ENCODE results near the gene LITAF. TPM values are rescaled to one million over a fixed set of nuclear protein-coding genes. Genes with fewer than 3 reads are reported as not detected.

LITAF gene
- total RNA-seq, 1 donor from 2014 or later: 179 TPM

DNA sequence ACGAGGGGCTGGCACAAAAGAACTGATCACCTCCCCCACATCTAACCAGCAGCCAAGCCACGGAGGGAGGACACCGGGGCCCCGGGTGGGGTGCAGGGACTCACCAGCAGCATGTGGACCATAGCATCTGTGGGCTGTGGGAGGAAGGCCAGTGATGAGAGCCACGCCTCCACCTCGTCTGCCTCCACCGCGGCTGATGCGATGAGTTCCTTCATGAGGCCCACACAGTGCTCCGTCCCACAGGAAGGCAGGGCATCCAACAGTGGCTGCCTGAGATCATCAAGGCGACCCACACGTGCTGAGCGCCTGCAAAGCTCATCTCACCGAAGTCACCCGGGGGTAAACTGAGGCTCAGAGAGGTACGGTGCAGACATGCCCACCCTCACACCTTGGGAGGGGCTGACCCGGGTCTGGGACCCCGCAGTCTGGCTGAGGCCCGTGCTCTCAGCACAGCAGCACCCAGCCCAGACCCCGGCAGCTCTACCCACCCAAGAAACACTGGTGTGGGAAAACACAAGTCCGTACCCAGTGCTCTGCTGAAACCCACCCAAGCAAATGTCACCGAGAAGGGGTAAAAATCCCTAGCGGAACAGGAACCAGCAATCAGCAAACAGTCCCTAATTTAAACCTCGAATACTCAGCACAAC is 85.9 kb downstream of the LITAF start:
- peaks cover 23% of the 10 kb centered on the region for H3K4me1 Mint-ChIP-seq (ENCODE audit: unreplicated experiment)
- no peak for DNase-seq (ENCODE audit: extremely low spot score, unreplicated experiment)
- H3K27me3 Mint-ChIP-seq (ENCODE audit: unreplicated experiment): no peaks in the 10 kb centered on the region
- H3K27ac Mint-ChIP-seq (ENCODE audit: unreplicated experiment): no peak overlapping the region
- no peaks in the 10 kb centered on the region for H3K36me3 Mint-ChIP-seq (ENCODE audit: unreplicated experiment)
- TF ChIP-seq, protein P1, sequence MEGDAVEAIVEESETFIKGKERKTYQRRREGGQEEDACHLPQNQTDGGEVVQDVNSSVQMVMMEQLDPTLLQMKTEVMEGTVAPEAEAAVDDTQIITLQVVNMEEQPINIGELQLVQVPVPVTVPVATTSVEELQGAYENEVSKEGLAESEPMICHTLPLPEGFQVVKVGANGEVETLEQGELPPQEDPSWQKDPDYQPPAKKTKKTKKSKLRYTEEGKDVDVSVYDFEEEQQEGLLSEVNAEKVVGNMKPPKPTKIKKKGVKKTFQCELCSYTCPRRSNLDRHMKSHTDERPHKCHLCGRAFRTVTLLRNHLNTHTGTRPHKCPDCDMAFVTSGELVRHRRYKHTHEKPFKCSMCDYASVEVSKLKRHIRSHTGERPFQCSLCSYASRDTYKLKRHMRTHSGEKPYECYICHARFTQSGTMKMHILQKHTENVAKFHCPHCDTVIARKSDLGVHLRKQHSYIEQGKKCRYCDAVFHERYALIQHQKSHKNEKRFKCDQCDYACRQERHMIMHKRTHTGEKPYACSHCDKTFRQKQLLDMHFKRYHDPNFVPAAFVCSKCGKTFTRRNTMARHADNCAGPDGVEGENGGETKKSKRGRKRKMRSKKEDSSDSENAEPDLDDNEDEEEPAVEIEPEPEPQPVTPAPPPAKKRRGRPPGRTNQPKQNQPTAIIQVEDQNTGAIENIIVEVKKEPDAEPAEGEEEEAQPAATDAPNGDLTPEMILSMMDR (IDR thresholded peaks at IDR 0.05): no peak
- no peak overlapping the region for H3K4me3 Mint-ChIP-seq (ENCODE audit: unreplicated experiment)
- H3K9me3 Mint-ChIP-seq (ENCODE audit: unreplicated experiment): no peaks in the 10 kb centered on the region

DNA sequence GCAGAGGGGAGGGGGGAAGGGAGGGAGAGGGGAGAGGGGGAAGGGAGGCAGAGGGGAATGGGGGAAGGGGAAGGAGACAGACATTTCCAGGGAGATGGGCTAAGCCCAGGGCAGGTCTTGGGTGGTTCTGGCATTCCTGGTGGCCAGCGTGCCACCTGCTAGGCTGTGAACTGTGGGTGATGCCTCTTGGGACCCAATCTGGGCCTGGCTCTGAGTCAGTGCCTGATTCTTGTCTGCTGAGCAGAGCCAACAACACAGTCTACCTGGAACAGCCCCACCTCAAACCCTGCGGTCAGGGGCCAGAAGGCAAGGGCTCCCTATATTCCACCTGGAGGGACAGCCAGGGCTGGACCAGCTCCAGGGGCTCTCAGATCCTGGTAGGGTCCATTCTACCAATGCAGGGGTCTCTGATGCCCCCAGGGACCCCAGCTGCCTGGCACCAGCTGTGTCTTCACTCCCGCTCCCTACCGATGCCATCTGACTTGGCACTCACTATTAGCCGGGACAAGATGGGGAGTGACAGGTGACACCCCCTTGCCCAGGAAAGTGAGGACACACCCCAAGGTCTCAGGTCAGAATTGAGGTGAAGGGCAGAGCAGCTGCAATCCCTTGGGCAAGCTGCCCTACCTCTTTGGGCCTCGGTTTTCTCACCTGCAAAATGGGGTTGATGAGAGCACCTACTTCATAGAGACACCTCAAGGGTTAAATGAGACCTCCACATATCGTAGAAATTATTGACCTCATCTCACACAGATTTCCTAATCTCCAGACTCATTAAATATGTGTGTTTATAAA is 87.2 kb downstream of the LITAF start:
- no peak overlapping the region for H3K4me3 Mint-ChIP-seq (ENCODE audit: unreplicated experiment)

DNA sequence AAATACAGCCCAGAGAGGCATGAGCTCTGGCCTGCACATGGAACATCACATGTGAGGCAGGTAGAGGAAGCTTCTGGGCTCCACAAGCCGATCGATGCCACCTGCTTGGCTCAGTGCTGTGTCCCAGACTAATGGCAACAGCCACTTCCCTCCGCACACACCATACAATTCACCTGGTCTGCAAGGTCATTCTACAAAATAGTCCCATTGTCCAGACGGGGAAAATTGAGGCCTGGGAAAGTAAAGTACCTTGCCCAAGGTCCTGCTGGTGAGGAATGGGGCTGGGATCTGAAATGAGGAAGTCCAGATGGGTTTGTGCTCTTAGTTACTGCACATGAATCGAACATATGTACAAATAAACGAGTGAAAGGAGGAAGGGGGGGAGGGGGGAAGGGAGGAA is 88.0 kb downstream of the LITAF start:
- Mint-ChIP-seq H3K4me3 (ENCODE audit: unreplicated experiment) (no peak overlapping the region), H3K27me3 (ENCODE audit: unreplicated experiment) (no peaks in the 10 kb centered on the region), H3K27ac (ENCODE audit: unreplicated experiment) (no peak overlapping the region), H3K36me3 (ENCODE audit: unreplicated experiment) (no peaks in the 10 kb centered on the region), H3K9me3 (ENCODE audit: unreplicated experiment) (no peaks in the 10 kb centered on the region), H3K4me1 (ENCODE audit: unreplicated experiment) (peaks cover 33% of the 10 kb centered on the region)
- TF ChIP-seq, protein P1 (IDR thresholded peaks at IDR 0.05): no peak
- DNase-seq (ENCODE audit: extremely low spot score, unreplicated experiment): no peak

More for the DNA sequence above, 87.2 kb downstream of the LITAF start:
- Mint-ChIP-seq H3K27me3 (ENCODE audit: unreplicated experiment) (no peaks in the 10 kb centered on the region), H3K4me1 (ENCODE audit: unreplicated experiment) (peaks cover 33% of the 10 kb centered on the region), H3K36me3 (ENCODE audit: unreplicated experiment) (no peaks in the 10 kb centered on the region), H3K27ac (ENCODE audit: unreplicated experiment) (no peak overlapping the region), H3K9me3 (ENCODE audit: unreplicated experiment) (no peaks in the 10 kb centered on the region)
- DNase-seq (ENCODE audit: extremely low spot score, unreplicated experiment): no peak
- TF ChIP-seq, protein P1 (IDR thresholded peaks at IDR 0.05): no peak

DNA sequence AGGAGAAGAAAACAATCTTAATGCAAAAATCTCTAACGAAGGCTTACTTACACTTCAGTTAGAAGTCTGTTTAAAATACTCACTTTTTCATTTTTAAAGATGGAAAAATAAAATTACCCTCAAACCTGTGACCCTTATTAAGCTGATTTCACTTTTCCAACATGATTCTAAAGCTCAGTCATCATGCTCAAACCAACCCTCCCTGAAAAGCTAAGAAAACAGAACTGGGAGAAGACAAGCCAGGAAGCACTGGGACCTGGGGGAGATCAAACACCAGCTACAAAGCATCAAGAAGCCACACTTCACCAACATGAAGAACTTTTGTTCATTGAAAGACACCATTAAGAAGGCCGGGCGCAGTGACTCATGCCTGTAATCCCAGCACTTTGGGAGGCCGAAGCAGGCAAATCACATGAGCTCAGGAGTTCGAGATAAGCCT is 88.8 kb downstream of the LITAF start:
- DNase-seq (ENCODE audit: extremely low spot score, unreplicated experiment): no peak

More for the DNA sequence above, 88.8 kb downstream of the LITAF start:
- TF ChIP-seq, protein P1 (IDR thresholded peaks at IDR 0.05): no peak
- Mint-ChIP-seq H3K27ac (ENCODE audit: unreplicated experiment) (peak overlapping the region; percentile 98), H3K27me3 (ENCODE audit: unreplicated experiment) (no peaks in the 10 kb centered on the region), H3K9me3 (ENCODE audit: unreplicated experiment) (no peaks in the 10 kb centered on the region), H3K4me1 (ENCODE audit: unreplicated experiment) (peaks cover 33% of the 10 kb centered on the region), H3K4me3 (ENCODE audit: unreplicated experiment) (no peak overlapping the region), H3K36me3 (ENCODE audit: unreplicated experiment) (no peaks in the 10 kb centered on the region)

Other genes starting within 250 kb of the LITAF start
- 4.1 and 5.1 TPM in 2 replicates for gene RMI2, start 241.5 kb downstream of the LITAF start, total RNA-seq
- gene SNN, start 81.5 kb upstream of the LITAF start, total RNA-seq: 23.4 and 24.0 TPM in 2 replicates
- 31.9 and 32.3 TPM in 2 replicates for gene TXNDC11, start 155.9 kb upstream of the LITAF start, total RNA-seq
- 69.6 and 79.6 TPM in 2 replicates for gene ZC3H7A, start 210.3 kb upstream of the LITAF start, total RNA-seq

Measured in osteocyte (in vitro differentiated cells).